GM12892 (cell line): ENCODE data around the gene KCNT1.

ENCODE experiments used
- POLR2A ChIP-seq: IDR thresholded peaks from 2 replicates; pipeline ENCODE4 v1.6.1; 2011; ENCODE audit warnings: low read depth, low read length, control low read depth
- POLR2AphosphoS5 ChIP-seq: IDR thresholded peaks from 2 replicates; pipeline ENCODE4 v1.6.1; 2011; ENCODE audit warnings: low read depth, low read length, control low read depth
- TAF1 ChIP-seq: IDR thresholded peaks from 2 replicates; pipeline ENCODE4 v1.6.1; 2011; ENCODE audit warnings: low read depth, mild to moderate bottlenecking, control low read depth, low read length, borderline replicate concordance

- TF ChIP-seq POLR2AphosphoS5 (no peak), POLR2A (no peak), TAF1 (no peak)
These were observed 63.4 kb downstream of the KCNT1 start for GRCh38 chr9:135765416-135765815.
